ENCODE results near the gene PKD2L2.
"Not testable (repeated sequence)": the region's sequence is repeated elsewhere in the genome, so short reads cannot be mapped to it uniquely, and the experiment has no call there.

Gene PKD2L2

GRCh38 chr5:137890845-137891244 is 1.6 kb downstream of the PKD2L2 start:
- no peak for DNase-seq

DNA sequence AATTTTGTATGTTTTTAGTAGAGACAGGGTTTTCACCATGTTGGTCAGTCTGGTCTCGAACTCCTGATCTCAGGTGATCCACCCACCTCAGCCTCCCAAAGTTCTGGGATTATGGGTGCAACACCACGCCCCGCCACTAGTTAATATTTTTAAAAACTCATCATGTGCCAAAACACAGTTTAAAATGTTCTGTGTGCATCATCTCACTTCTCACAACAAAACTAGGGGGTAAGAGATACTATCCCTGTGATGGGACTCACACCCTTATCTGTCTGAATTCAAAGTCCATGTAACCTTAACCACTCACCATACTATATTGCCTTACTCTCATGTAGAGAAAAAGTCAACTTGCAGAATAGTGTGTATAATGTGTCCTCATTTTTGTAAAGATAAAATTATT is 2.6 kb downstream of the PKD2L2 start:
- DNase-seq, result no peak

- no peak for DNase-seq
Observed at GRCh38 chr5:137894586-137894985, 5.3 kb downstream of the PKD2L2 start.

GRCh38 chr5:137896560-137896959 is 7.3 kb downstream of the PKD2L2 start:
- DNase-seq, result no peak

DNA sequence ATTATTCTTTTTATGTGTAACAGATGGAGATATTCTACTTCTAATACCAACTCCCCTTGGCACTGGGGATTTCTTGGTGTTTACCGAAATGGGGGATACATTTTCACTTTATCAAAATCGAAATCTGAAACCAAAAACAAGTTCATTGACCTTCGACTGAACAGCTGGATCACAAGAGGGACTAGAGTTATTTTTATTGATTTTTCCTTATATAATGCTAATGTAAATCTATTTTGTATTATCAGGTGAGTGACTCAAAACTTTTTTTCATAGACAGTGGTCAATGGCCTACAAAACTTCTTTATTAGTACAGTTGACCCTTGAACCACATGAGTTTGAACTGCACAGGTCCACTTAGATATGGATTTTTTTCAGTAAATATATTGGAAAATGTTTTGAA is 10.2 kb downstream of the PKD2L2 start:
- DNase-seq, result no peak

- no peak for DNase-seq
Observed at GRCh38 chr5:137901011-137901817, 12.0 kb downstream of the PKD2L2 start.

- no peak for DNase-seq
Observed at GRCh38 chr5:137902408-137903133, 13.3 kb downstream of the PKD2L2 start.

DNA sequence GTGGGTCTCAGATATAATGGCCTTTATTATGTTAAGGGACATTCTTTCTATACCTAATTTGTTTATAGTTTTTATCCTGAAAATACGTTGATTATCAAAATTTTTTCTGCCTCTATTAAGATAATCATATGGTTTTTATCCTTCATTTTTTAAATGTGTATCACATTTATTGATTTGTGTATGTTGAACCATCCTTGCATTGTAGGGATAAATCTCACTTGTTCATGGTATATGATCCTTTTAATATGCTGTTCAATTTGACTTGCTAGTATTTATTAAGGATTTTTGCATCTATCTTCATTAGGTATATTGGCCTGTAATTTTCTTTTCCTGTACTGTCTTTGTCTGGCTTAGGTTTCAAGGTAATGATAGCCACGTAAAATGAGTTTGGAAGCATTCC is 25.5 kb downstream of the PKD2L2 start:
- no peak for DNase-seq

DNA sequence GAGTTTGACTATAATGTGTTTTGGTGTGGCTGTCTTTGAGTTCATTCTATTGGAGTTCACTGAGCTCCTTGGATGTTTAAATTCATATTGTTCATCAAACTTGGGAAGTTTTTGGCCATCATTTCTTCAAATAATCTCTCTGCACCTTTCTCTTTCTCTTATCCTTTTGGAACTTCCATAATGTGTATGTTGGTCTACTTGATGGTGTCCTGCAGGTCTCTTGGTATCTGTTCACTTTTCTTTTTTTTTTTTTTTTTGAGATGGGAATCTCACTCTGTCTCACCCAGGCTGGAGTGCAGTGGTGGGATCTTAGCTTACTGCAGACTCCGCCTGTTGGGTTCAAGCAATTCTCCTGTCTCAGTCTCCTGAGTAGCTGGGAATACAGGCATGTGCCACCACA is 27.7 kb downstream of the PKD2L2 start:
- no peak for DNase-seq

- DNase-seq, result no peak
Observed at GRCh38 chr5:137921931-137922330, 32.7 kb downstream of the PKD2L2 start.

- DNase-seq, result no peak
Observed at GRCh38 chr5:137923856-137924255, 34.6 kb downstream of the PKD2L2 start.

DNA sequence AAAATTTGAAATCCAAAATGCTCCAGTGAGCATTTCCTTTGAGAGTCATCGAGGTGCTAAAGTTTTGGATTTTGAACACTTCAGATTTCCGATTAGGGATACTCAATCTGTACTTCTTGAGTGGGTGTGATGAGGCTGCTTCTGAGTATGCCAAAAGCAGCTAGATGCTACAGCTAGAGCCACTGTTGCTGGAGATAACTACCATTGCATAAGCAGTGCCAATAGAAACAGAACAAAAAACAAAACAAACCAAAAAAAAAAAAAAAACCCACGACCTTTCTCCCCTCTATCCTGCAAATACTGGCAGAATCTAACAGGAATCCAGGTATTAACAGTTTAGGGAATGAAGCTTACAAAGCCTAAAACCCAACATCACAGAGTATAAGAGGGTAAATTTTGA is 43.5 kb downstream of the PKD2L2 start:
- DNase-seq, result no peak

GRCh38 chr5:137933491-137933911 is 44.2 kb downstream of the PKD2L2 start:
- no peak for DNase-seq

DNA sequence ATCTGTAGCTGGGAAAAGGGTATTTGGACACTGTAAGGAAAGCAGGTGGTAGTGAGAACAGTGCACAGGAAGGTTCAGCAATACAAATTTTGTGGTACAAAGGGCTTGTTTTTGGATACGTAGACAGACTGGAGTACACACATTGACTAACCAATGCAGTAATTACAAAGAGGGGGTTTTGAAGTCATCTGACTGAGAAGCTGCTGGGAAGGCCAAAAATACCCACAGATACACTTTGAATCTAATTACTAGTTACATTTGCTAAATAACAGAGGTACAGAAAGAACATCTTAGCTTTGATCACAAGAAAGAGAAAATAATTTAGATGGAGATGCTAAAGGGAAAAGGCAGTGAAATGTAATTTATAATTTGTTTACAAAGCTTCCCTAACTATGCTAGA is 45.9 kb downstream of the PKD2L2 start:
- DNase-seq, result no peak

DNA sequence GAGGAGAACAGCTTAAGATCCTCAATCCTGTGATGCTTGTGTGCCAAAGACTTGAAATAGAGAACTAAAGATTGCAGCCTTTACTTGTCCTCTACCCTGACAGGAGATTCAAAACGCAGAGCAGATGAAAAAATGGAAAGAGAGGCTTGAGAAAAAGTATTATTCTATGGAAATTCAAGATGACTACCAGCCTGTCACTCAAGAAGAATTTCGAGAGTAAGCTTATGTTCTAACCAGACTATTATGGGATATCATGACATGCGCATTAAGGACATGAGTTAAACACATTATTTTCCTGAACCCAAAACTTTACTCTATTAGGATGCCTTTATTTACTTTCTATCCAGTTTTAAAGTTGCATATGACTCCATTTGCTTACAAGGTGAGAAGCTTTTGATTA is 46.4 kb downstream of the PKD2L2 start:
- no peak for DNase-seq

DNA sequence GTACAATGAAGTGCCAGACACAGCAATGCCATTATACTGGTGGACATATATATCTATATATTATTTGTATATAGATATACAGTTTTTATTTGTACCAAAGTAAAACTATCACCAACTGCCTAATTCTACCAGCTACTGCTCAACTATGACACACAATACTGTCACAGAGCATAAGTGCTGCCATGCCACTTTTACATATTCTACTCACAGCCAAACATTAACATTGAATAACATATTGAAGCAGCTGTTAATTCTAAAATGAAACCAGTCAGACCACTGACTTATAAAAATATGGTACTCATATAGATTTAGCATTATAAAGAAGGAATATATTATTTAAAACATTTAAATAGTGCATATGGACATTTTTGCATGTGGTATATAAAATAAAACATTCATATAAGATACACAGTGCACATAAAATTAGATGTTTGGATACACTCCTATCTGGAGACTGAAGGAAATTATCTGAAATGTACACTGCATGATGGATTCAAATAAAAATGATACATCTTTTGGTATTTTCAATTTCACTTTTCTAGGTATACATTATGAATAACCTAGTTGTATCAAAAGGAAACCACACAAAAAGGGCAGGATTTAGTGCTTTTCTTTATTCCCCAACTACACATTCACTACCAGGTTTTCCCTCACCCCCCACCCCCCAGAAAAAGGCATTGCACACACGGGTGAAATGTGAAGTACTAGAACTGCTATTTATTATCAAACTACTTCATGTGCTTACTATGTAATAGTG is 48.9 kb downstream of the PKD2L2 start:
- no peak for DNase-seq

DNA sequence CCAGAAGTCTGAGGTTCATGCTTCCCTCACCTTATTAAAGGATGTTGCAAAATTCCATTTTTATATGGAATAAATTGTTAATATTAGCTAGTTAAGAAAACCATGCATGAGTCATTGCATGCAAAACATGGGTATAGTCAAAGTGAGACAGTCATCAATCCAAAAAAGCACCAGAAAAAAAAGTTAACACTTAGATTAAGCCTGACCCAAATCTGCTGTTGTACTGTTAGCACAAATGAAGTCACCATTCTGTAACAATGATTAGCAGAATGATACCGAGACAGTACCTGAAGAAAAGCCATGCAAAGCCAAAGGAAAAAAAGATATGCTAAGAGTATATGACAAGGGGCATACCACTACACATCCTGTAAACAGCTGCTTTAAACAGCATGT is 49.5 kb downstream of the PKD2L2 start:
- DNase-seq, result no peak

DNA sequence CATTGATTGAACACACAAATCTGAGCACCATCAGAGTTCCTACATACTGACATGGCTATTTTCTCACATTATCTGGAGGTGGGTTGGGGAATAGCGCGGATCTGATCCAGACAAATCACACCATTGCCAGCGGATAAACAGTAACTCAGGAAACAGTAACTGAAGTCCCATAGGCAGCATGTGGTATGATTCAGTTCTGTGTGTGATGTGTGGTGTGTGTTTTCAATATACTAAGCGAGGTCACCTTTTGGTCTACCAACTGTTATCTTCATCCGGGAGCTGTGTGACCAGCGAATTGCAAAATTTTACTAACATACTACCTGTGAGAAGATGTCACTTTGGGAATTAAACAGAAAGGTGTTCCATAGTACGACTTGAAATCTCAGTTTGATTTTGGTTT is 50.1 kb downstream of the PKD2L2 start:
- no peak for DNase-seq

GRCh38 chr5:137944280-137944679 is 55.0 kb downstream of the PKD2L2 start:
- not testable (repeated sequence) for DNase-seq

GRCh38 chr5:137945825-137946224 is 56.6 kb downstream of the PKD2L2 start:
- no peak for DNase-seq

DNA sequence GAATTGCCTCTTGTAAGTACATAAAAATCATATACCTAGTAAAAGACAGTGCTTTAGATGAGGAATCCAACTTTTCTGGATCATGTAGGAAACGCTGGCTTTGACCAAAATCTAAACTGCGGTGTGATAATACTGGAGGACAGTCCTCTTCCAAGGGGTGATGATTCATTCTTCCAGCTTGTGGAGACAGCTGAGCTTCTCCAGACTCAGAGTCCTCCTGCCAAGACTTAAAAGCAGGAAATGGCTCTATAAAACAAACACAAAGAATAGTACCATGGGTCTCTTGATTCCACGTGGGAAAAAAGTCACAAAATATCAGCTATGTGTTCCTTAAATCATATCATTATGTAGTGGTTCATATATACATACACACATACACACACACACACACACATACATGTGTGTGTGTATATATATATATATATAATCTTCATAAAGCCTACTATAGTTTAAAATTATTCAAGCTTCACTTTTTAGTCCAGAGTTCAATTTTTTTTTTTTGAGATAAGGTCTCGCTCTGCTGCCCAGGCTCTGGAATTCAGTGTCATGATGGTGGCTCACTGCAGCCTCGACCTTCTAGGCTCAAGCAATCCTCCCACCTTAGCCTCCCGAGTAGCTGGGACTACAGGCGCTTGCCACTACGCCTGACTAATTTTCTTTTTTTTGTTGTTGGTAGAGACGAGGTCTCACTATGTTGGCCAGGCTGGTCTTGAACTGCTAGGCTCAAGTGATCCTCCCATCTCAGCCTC is 65.0 kb downstream of the PKD2L2 start:
- DNase-seq, result no peak

DNA sequence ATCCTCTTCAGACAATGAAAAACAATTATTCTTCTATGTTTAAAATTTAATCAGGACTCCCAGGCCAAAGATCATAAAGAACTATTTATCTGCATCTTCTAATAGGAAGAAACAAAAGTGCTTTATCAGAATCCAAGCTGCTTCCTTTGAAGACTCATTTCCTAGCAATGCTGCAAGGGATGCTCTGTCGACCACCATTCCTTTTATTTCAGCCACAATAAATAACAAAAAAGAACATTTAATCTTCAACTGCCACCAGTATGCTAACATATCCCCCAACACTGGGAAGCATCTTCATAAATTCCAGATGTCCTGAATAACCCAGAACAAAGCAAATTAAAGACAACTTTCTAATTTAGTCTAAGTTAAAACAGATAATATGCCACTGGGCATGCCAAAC is 68.7 kb downstream of the PKD2L2 start:
- DNase-seq, result no peak

DNA sequence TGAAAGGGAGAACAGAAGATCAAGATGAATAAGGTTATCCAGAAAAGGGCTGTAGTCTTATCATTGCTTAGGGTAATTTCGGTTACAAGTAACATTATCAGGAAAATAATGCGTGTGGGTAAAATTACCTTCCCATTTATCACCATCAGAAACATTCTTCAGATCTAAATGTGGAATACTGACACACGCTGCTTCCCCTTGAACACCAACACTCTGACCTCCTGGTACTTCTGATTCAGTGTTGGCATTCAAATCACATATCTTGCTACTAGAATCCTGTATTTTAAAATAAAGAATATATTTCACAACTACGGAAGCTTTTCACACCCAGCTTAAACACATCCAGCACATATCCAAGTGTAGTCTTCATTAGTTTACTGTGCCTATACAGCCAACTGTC is 70.2 kb downstream of the PKD2L2 start:
- DNase-seq, result no peak

Data from stimulated activated CD8-positive, alpha-beta memory T cell treated with anti-CD3 and anti-CD28 coated beads, Interleukin-4, amount 100 ng/mL, for 48 hours (primary cell).